GM19193 (cell line): ENCODE data around the gene FIZ1.

Experiments
- POLR2A ChIP-seq: IDR thresholded peaks from 4 replicates; pipeline ENCODE4 v1.6.1; 2011; ENCODE audit not compliant: insufficient read depth, insufficient read length; ENCODE audit errors: extremely low read depth

Gene FIZ1

GRCh38 chr19:55605637-55606470 lies 6.5 kb upstream of the FIZ1 start, which contains the start of gene ZNF865:
Gene ZNF865, plus strand, starts transcription at chr19:55605647. Its CDS starts 7,972 bp downstream, at chr19:55613619.
- TF ChIP-seq POLR2A, result peak; percentile 55

GRCh38 chr19:55605207-55605636 lies 5.9 kb upstream of the FIZ1 start:
- TF ChIP-seq POLR2A, result no peak

- TF ChIP-seq POLR2A, result no peak
Measured at GRCh38 chr19:55603581-55604292, 4.4 kb upstream of the FIZ1 start.

- TF ChIP-seq POLR2A, result no peak
Measured at GRCh38 chr19:55603115-55603514, 3.8 kb upstream of the FIZ1 start.

- no peak for TF ChIP-seq POLR2A
Measured at GRCh38 chr19:55602104-55603001, 3.0 kb upstream of the FIZ1 start.

- TF ChIP-seq POLR2A, result no peak
Measured at GRCh38 chr19:55601084-55601483, 1.8 kb upstream of the FIZ1 start.

GRCh38 chr19:55600662-55601028 lies 1.3 kb upstream of the FIZ1 start:
- TF ChIP-seq POLR2A, result peak; percentile 39

- TF ChIP-seq POLR2A, result peak; percentile 29
Measured at GRCh38 chr19:55599842-55600661, 735 bp upstream of the FIZ1 start, which contains the start of gene ZNF524. Gene ZNF524, plus strand, starts transcription at chr19:55600288. Its CDS starts 1,825 bp downstream, at chr19:55602113.

- peak; percentile 66 for TF ChIP-seq POLR2A
Measured at GRCh38 chr19:55598719-55599467, 424 bp downstream of the FIZ1 start.

GRCh38 chr19:55598034-55598433 lies 1.3 kb downstream of the FIZ1 start:
- TF ChIP-seq POLR2A, result no peak

- TF ChIP-seq POLR2A, result no peak
Measured at GRCh38 chr19:55597501-55597921, 1.8 kb downstream of the FIZ1 start.

- TF ChIP-seq POLR2A, result no peak
Measured at GRCh38 chr19:55596304-55596703, 3.0 kb downstream of the FIZ1 start.

- no peak for TF ChIP-seq POLR2A
Measured at GRCh38 chr19:55594996-55595545, 4.2 kb downstream of the FIZ1 start.
